ENCODE measurements around the gene PTBP2.

Gene PTBP2

GRCh38 chr1:96714881-96715280 is 6.7 kb upstream of the PTBP2 start:
- no peak for DNase-seq (ENCODE audit: low read depth in 2 of 2)
- TF ChIP-seq CTCF (IDR thresholded peaks at IDR 0.05; ENCODE audit: low read depth, low read length), result no peak
- no peak overlapping the region for H3K4me3 ChIP-seq (replicated peaks in 1 of 2; ENCODE audit: low read depth in 2 of 2, low read length in 2 of 2)

- no peak for TF ChIP-seq CTCF (IDR thresholded peaks at IDR 0.05; ENCODE audit: low read depth, low read length)
- DNase-seq (ENCODE audit: low read depth in 2 of 2), result no peak
- no peak overlapping the region for H3K4me3 ChIP-seq (replicated peaks in 1 of 2; ENCODE audit: low read depth in 2 of 2, low read length in 2 of 2)
Observed at GRCh38 chr1:96715482-96715881, 6.1 kb upstream of the PTBP2 start.

- peak overlapping the region; percentile 88 to 95 for H3K4me3 ChIP-seq (replicated peaks in 1 of 2; ENCODE audit: low read depth in 2 of 2, low read length in 2 of 2)
- no peak for DNase-seq (ENCODE audit: low read depth in 2 of 2)
- TF ChIP-seq CTCF (IDR thresholded peaks at IDR 0.05; ENCODE audit: low read depth, low read length), result no peak
Observed at GRCh38 chr1:96721053-96721415, 550 bp upstream of the PTBP2 start.

GRCh38 chr1:96722161-96722922 is 758 bp downstream of the PTBP2 start:
- DNase-seq (ENCODE audit: low read depth in 2 of 2), result peak; percentile 66 to 80
- peak overlapping the region; percentile 88 to 95 for H3K4me3 ChIP-seq (replicated peaks in 1 of 2; ENCODE audit: low read depth in 2 of 2, low read length in 2 of 2)
- no peak for TF ChIP-seq CTCF (IDR thresholded peaks at IDR 0.05; ENCODE audit: low read depth, low read length)

GRCh38 chr1:96722958-96723357 is 1.4 kb downstream of the PTBP2 start:
- no peak for DNase-seq (ENCODE audit: low read depth in 2 of 2)
- H3K4me3 ChIP-seq (replicated peaks in 1 of 2; ENCODE audit: low read depth in 2 of 2, low read length in 2 of 2), result peak overlapping the region; percentile 88 to 95
- no peak for TF ChIP-seq CTCF (IDR thresholded peaks at IDR 0.05; ENCODE audit: low read depth, low read length)

GRCh38 chr1:96723377-96723776 is 1.8 kb downstream of the PTBP2 start:
- no peak for TF ChIP-seq CTCF (IDR thresholded peaks at IDR 0.05; ENCODE audit: low read depth, low read length)
- DNase-seq (ENCODE audit: low read depth in 2 of 2), result peak in 1 of 2 donors; percentile 26
- H3K4me3 ChIP-seq (replicated peaks in 1 of 2; ENCODE audit: low read depth in 2 of 2, low read length in 2 of 2), result peak overlapping the region; percentile 88 to 95

- no peak for TF ChIP-seq CTCF (IDR thresholded peaks at IDR 0.05; ENCODE audit: low read depth, low read length)
- H3K4me3 ChIP-seq (replicated peaks in 1 of 2; ENCODE audit: low read depth in 2 of 2, low read length in 2 of 2), result no peak overlapping the region
- DNase-seq (ENCODE audit: low read depth in 2 of 2), result no peak
Observed at GRCh38 chr1:96723936-96724335, 2.4 kb downstream of the PTBP2 start.
